Measurements from ENCODE around the gene AADACL3.

DNA sequence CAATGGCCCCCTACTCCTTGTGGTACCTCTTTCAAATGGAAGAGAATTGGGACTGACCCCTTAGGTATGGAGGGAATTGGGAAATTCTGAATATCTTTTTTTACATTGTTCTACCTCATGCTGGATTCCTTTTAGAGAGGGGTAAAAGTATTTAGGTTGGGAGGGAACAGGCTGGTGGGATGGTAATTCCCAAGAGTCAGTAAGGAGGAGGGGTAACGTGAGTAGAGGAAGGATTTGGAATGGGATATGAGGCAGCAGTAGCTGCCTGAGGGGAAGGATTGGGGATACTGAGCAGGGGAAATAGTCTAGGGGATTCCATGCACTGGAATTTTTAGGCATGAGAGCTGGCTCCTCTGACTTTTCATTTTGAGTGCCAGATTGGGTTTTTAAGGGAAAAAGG lies 3.8 kb upstream of the AADACL3 start:
- TF ChIP-seq, protein P1, sequence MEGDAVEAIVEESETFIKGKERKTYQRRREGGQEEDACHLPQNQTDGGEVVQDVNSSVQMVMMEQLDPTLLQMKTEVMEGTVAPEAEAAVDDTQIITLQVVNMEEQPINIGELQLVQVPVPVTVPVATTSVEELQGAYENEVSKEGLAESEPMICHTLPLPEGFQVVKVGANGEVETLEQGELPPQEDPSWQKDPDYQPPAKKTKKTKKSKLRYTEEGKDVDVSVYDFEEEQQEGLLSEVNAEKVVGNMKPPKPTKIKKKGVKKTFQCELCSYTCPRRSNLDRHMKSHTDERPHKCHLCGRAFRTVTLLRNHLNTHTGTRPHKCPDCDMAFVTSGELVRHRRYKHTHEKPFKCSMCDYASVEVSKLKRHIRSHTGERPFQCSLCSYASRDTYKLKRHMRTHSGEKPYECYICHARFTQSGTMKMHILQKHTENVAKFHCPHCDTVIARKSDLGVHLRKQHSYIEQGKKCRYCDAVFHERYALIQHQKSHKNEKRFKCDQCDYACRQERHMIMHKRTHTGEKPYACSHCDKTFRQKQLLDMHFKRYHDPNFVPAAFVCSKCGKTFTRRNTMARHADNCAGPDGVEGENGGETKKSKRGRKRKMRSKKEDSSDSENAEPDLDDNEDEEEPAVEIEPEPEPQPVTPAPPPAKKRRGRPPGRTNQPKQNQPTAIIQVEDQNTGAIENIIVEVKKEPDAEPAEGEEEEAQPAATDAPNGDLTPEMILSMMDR (IDR thresholded peaks at IDR 0.05): no peak
- no peak for TF ChIP-seq POLR2A (IDR thresholded peaks at IDR 0.05)
- TF ChIP-seq POLR2AphosphoS5 (IDR thresholded peaks at IDR 0.05): no peak

Measured in suprapubic skin (tissue), 4 donors.